ENCODE data around the gene GCN1. TPM values are rescaled to one million over a fixed set of nuclear protein-coding genes. Genes with fewer than 3 reads are reported as not detected.
A peak's percentile ranks its signal among the peaks of the same experiment; 100 is the strongest.

The GCN1 gene
- total RNA-seq, 4 donors from 2014 or later: 62.0 to 310 (median 101) TPM

DNA sequence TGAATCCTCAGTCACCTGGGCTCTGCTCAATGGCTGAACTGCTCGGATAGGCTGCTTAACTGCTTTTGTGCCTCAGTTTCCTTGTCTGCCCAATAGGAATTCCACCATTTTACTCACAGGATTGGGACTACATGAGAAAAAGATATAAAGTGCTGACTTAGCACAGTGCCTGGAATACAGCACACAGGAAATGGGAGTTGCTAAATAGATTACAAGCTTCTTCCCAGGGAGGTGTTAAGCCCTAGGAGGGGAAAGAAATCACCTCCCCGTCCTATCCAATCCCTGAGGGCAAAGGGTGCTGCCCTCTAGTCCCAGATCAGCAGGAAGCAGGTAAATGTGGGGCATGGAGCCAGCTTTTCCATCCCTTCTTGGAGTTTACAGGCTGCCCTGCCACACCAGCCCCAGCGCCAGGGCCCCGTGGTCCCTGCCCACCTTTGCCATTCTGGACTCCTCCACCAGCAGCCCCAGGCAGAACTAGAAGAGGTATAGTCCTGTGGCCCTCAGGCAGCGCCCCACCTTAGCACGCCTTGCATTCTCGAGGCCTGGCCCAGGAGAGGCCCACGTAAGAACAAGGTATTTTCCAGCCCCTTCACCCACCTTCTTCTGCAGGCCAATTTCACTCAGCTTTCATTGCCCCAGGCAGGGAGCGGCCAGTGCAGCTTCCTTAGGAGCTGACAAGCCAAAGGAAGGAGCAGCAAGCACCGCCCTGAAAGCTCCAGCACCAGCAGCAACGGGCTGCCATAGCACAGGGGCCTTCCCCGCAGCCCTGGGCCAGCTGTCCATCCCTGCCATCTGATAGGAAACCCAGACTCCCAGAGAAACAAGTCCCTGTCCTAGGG lies 35.2 kb upstream of the GCN1 start:
- TF ChIP-seq, protein P1, sequence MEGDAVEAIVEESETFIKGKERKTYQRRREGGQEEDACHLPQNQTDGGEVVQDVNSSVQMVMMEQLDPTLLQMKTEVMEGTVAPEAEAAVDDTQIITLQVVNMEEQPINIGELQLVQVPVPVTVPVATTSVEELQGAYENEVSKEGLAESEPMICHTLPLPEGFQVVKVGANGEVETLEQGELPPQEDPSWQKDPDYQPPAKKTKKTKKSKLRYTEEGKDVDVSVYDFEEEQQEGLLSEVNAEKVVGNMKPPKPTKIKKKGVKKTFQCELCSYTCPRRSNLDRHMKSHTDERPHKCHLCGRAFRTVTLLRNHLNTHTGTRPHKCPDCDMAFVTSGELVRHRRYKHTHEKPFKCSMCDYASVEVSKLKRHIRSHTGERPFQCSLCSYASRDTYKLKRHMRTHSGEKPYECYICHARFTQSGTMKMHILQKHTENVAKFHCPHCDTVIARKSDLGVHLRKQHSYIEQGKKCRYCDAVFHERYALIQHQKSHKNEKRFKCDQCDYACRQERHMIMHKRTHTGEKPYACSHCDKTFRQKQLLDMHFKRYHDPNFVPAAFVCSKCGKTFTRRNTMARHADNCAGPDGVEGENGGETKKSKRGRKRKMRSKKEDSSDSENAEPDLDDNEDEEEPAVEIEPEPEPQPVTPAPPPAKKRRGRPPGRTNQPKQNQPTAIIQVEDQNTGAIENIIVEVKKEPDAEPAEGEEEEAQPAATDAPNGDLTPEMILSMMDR (IDR thresholded peaks at IDR 0.05): no peak
- no peak for TF ChIP-seq POLR2A (IDR thresholded peaks at IDR 0.05)
- TF ChIP-seq POLR2AphosphoS5 (IDR thresholded peaks at IDR 0.05): no peak
- no peak for TF ChIP-seq EP300 (IDR thresholded peaks at IDR 0.05)
- peaks cover 7% of the 10 kb centered on the region for H3K36me3 ChIP-seq
- no peaks in the 10 kb centered on the region for H3K9me3 ChIP-seq
- peak overlapping the region; percentile 35 for H3K4me3 ChIP-seq
- peak in 1 of 2 donors; percentile 81 for DNase-seq (ENCODE audit: low spot score in 2 of 2)
- no peaks in the 10 kb centered on the region for H3K27me3 ChIP-seq
- 44% methylated on average over 11 of the region's 12 CpGs for WGBS
- H3K27ac ChIP-seq: peak overlapping the region; percentile 86
- H3K4me1 ChIP-seq: peaks cover 100% of the 10 kb centered on the region

DNA sequence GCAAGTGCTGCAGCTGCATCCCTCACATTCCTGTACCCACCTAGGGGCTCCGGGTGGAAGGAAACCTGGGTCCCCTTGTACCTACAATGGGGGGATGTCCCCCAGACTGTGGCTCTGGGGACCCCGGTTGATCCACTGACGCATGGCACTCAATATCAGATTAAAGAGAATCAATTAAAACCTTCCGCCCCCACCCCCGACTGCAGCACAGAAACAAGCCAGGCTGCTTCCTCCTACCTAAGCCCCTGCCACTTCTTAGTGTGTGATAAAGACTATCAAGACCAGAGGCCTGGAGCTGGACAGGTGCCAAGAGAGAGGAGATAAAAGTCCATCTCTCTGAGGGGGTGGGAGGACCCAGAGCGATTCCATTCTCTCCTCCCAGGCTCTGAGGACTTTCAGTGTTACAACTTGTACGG lies 34.6 kb upstream of the GCN1 start:
- WGBS: 35% methylated on average over 7 of the region's 7 CpGs
- H3K27ac ChIP-seq: peak overlapping the region; percentile 86
- TF ChIP-seq EP300 (IDR thresholded peaks at IDR 0.05) (no peak), POLR2AphosphoS5 (IDR thresholded peaks at IDR 0.05) (no peak), POLR2A (IDR thresholded peaks at IDR 0.05) (no peak)
- TF ChIP-seq, protein P1 (IDR thresholded peaks at IDR 0.05): no peak
- peak in 1 of 2 donors; percentile 82 for DNase-seq (ENCODE audit: low spot score in 2 of 2)
- H3K36me3 ChIP-seq: peaks cover 8% of the 10 kb centered on the region
- H3K4me1 ChIP-seq: peaks cover 100% of the 10 kb centered on the region
- no peaks in the 10 kb centered on the region for H3K9me3 ChIP-seq
- H3K4me3 ChIP-seq: peak overlapping the region; percentile 35
- no peaks in the 10 kb centered on the region for H3K27me3 ChIP-seq

DNA sequence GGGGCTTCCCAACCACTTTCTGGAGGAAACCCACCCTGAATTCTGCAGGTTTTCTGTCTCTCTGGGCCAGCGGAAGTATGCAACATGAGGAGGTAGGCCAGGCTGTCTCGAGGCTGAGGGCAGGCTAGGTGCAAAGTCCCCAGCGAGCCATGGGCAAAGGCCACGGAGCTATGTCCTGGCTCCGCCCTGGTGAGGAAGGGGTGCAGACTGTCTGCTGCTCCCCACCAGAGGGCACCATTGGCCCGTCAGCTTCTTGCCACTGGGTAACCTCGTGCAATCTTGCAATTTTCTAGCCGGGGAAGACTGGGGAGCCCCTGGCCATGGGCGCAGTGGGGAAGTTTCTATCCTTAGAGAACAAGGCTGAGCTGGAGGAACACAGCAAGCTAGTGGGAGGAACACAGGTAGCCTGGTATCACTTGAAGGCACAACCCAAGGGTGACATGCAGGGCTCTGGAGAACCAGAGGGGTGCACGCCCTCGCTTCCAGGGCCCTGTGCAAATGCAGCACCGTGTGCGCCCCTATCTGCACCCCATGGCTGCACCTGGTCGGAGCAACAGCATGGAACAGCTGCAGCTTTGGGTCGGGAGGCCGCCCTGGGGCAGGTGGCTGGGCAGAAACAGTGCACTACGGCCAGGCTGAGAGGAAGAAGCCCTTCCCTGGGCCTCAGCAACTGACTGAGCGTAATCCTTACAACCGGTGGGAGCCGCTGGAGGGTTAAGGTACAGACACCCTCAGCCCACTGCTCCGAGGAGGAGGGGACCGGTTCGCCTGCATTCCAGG lies 34.0 kb upstream of the GCN1 start:
- WGBS: 14% methylated on average over 13 of the region's 23 CpGs
- peaks cover 97% of the 10 kb centered on the region for H3K4me1 ChIP-seq

DNA sequence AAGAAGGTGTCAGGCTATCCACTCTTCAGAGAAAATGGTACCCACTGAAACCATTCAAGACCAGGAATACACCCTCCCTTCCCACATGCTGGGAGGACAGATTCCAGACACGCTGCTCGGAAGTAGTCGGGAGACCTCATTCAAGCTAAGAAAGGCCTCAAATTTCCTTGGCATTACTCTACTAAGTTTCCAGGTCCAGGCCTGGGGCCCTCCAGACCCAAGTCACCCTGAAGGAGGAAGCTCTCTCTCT lies 33.5 kb upstream of the GCN1 start:
- WGBS: 91% methylated on average over 3 of the region's 3 CpGs
- no peak for TF ChIP-seq POLR2AphosphoS5 (IDR thresholded peaks at IDR 0.05)
- no peak for TF ChIP-seq EP300 (IDR thresholded peaks at IDR 0.05)
- TF ChIP-seq, protein P1 (IDR thresholded peaks at IDR 0.05): no peak
- TF ChIP-seq POLR2A (IDR thresholded peaks at IDR 0.05): no peak

More for the DNA sequence above, 34.0 kb upstream of the GCN1 start:
- H3K9me3 ChIP-seq: no peaks in the 10 kb centered on the region
- peak overlapping the region; percentile 86 for H3K27ac ChIP-seq
- H3K27me3 ChIP-seq: no peaks in the 10 kb centered on the region
- peak; percentile 91 to 93 for DNase-seq (ENCODE audit: low spot score in 2 of 2)
- peak overlapping the region; percentile 35 for H3K4me3 ChIP-seq
- TF ChIP-seq POLR2AphosphoS5 (IDR thresholded peaks at IDR 0.05): peak in 2 of 3 donors; percentile 51 to 61
- TF ChIP-seq EP300 (IDR thresholded peaks at IDR 0.05): no peak
- TF ChIP-seq POLR2A (IDR thresholded peaks at IDR 0.05): no peak
- TF ChIP-seq, protein P1 (IDR thresholded peaks at IDR 0.05): peak; percentile 90 to 98
- H3K36me3 ChIP-seq: peaks cover 14% of the 10 kb centered on the region

More for the DNA sequence above, 33.5 kb upstream of the GCN1 start:
- no peak overlapping the region for H3K27ac ChIP-seq
- H3K27me3 ChIP-seq: no peaks in the 10 kb centered on the region
- peaks cover 92% of the 10 kb centered on the region for H3K4me1 ChIP-seq
- no peak overlapping the region for H3K4me3 ChIP-seq
- no peak for DNase-seq (ENCODE audit: low spot score in 2 of 2)
- no peaks in the 10 kb centered on the region for H3K9me3 ChIP-seq
- H3K36me3 ChIP-seq: peaks cover 19% of the 10 kb centered on the region
